ENCODE data around the gene NRG2. TPM values are rescaled to one million over a fixed set of nuclear protein-coding genes. Genes with fewer than 3 reads are reported as not detected.

NRG2 gene
- total RNA-seq, 1 donor from 2014 or later: 1.4 TPM

- Mint-ChIP-seq H3K27ac (no peak overlapping the region), H3K9me3 (no peaks in the 10 kb centered on the region), H3K36me3 (no peaks in the 10 kb centered on the region), H3K27me3 (peaks cover 12% of the 10 kb centered on the region), H3K4me3 (no peak overlapping the region), H3K4me1 (ENCODE audit: unreplicated experiment) (no peaks in the 10 kb centered on the region)
- no peak for TF ChIP-seq CTCF (conservative IDR thresholded peaks at IDR 0.05)
- no peak for DNase-seq (ENCODE audit: extremely low spot score, unreplicated experiment)
These were observed 184.1 kb downstream of the NRG2 start for GRCh38 chr5:139859013-139859412.

GRCh38 chr5:139856714-139857113, 186.4 kb downstream of the NRG2 start:
- Mint-ChIP-seq H3K36me3 (no peaks in the 10 kb centered on the region), H3K9me3 (no peaks in the 10 kb centered on the region), H3K4me3 (no peak overlapping the region), H3K4me1 (ENCODE audit: unreplicated experiment) (no peaks in the 10 kb centered on the region), H3K27me3 (peaks cover 23% of the 10 kb centered on the region), H3K27ac (no peak overlapping the region)
- no peak for DNase-seq (ENCODE audit: extremely low spot score, unreplicated experiment)
- TF ChIP-seq CTCF (conservative IDR thresholded peaks at IDR 0.05): no peak

GRCh38 chr5:139855946-139856540, 187.1 kb downstream of the NRG2 start:
- no peaks in the 10 kb centered on the region for H3K36me3 Mint-ChIP-seq

GRCh38 chr5:139855451-139855850, 187.6 kb downstream of the NRG2 start:
- Mint-ChIP-seq H3K4me3 (no peak overlapping the region), H3K36me3 (no peaks in the 10 kb centered on the region), H3K4me1 (ENCODE audit: unreplicated experiment) (no peaks in the 10 kb centered on the region), H3K27ac (no peak overlapping the region), H3K27me3 (peaks cover 20% of the 10 kb centered on the region), H3K9me3 (no peaks in the 10 kb centered on the region)
- TF ChIP-seq CTCF (conservative IDR thresholded peaks at IDR 0.05): no peak
- no peak for DNase-seq (ENCODE audit: extremely low spot score, unreplicated experiment)

More at GRCh38 chr5:139855946-139856540, 187.1 kb downstream of the NRG2 start:
- TF ChIP-seq CTCF (conservative IDR thresholded peaks at IDR 0.05): no peak
- Mint-ChIP-seq H3K4me3 (no peak overlapping the region), H3K9me3 (no peaks in the 10 kb centered on the region), H3K4me1 (ENCODE audit: unreplicated experiment) (no peaks in the 10 kb centered on the region), H3K27me3 (peaks cover 21% of the 10 kb centered on the region), H3K27ac (no peak overlapping the region)
- no peak for DNase-seq (ENCODE audit: extremely low spot score, unreplicated experiment)

- DNase-seq (ENCODE audit: extremely low spot score, unreplicated experiment): no peak
- Mint-ChIP-seq H3K4me3 (no peak overlapping the region), H3K4me1 (ENCODE audit: unreplicated experiment) (no peaks in the 10 kb centered on the region), H3K36me3 (no peaks in the 10 kb centered on the region), H3K9me3 (no peaks in the 10 kb centered on the region), H3K27me3 (peaks cover 25% of the 10 kb centered on the region), H3K27ac (no peak overlapping the region)
- TF ChIP-seq CTCF (conservative IDR thresholded peaks at IDR 0.05): no peak
These were observed 188.1 kb downstream of the NRG2 start for GRCh38 chr5:139854953-139855352.
